Fibroblast of villous mesenchyme (primary cell): ENCODE results near the gene CCL22. TPM values are rescaled to one million over a fixed set of nuclear protein-coding genes. Genes with fewer than 3 reads are reported as not detected.

Source experiments
- DNase-seq: peaks from one replicate; pipeline ENCODE4 v3.0.0-alpha.2; 2010; ENCODE audit warnings: low read depth
- H3K4me3 ChIP-seq: 2 replicates; pipeline ENCODE4 v1.5.1; 2011; ENCODE audit warnings: low read depth, mild to moderate bottlenecking, low read length
- CTCF ChIP-seq: IDR thresholded peaks from 2 replicates; pipeline ENCODE4 v1.5.1; 2012; ENCODE audit warnings: low read depth, mild to moderate bottlenecking, low read length; ENCODE audit not compliant: insufficient read depth
- small RNA-seq: library from RNA; depleted of rRNA; stranded (forward); fragments of <200 nt; gene quantifications from one replicate; pipeline ENCODE3, GENCODE V24; 2012
- total RNA-seq: library from RNA; depleted of rRNA; stranded (reverse); fragments of >200 nt; gene quantifications from 2 replicates; pipeline ENCODE4 v1.2.3, GENCODE V29; 2012

Gene CCL22
- total RNA-seq, 1 donor, result not detected

- no peak for TF ChIP-seq CTCF
- H3K4me3 ChIP-seq, result no peak overlapping the region
- DNase-seq, result no peak
Measured at GRCh38 chr16:57411362-57411976, 52.9 kb downstream of the CCL22 start.

- no peak overlapping the region for H3K4me3 ChIP-seq
- no peak for DNase-seq
- TF ChIP-seq CTCF, result no peak
Measured at GRCh38 chr16:57412584-57412983, 54.0 kb downstream of the CCL22 start.

GRCh38 chr16:57413301-57413730 is 54.7 kb downstream of the CCL22 start:
- DNase-seq, result no peak
- H3K4me3 ChIP-seq, result no peak overlapping the region
- no peak for TF ChIP-seq CTCF

GRCh38 chr16:57413733-57414132 is 55.1 kb downstream of the CCL22 start:
- DNase-seq, result no peak
- no peak for TF ChIP-seq CTCF
- no peak overlapping the region for H3K4me3 ChIP-seq

Small RNA genes within 50 kb of the gene (small RNA-seq; reads per million reads assigned to genes)
- gene AC108081.1, result not detected

Other genes with a start within 250 kb of the CCL22 start
- gene PSME3IP1, start 172.7 kb upstream of the CCL22 start, total RNA-seq, result 59.3 and 71.2 TPM in 2 replicates
- gene RSPRY1, start 172.5 kb upstream of the CCL22 start, total RNA-seq, result 51.2 and 64.8 TPM in 2 replicates
- 91.2 and 134 TPM in 2 replicates for gene ARL2BP, start 113.5 kb upstream of the CCL22 start, total RNA-seq
- under 0.01 TPM in 1 of 2 replicates, not detected in the other for gene PLLP, start 74.1 kb upstream of the CCL22 start, total RNA-seq
- gene CX3CL1, start 13.7 kb downstream of the CCL22 start, total RNA-seq, result 0.32 TPM in 1 of 2 replicates, not detected in the other
- not detected in 2 replicates for gene CCL17, start 46.0 kb downstream of the CCL22 start, total RNA-seq
- 58.6 and 62.6 TPM in 2 replicates for gene CIAPIN1, start 88.6 kb downstream of the CCL22 start, total RNA-seq
- gene COQ9, start 88.7 kb downstream of the CCL22 start, total RNA-seq, result 31.2 and 44.5 TPM in 2 replicates
- gene POLR2C, start 103.9 kb downstream of the CCL22 start, total RNA-seq, result 118 and 128 TPM in 2 replicates
- gene DOK4, start 127.7 kb downstream of the CCL22 start, total RNA-seq, result 34.5 and 40.2 TPM in 2 replicates
- gene CCDC102A, start 177.8 kb downstream of the CCL22 start, total RNA-seq, result 11.6 and 15.1 TPM in 2 replicates
- not detected in 2 replicates for gene ADGRG5, start 183.9 kb downstream of the CCL22 start, total RNA-seq